EH (cell line): ENCODE data around the gene FBXL4.

ENCODE experiments used
- DNase-seq: peaks from one replicate; pipeline ENCODE4 v3.0.0-alpha.2; 2015; ENCODE audit warnings: low read depth

FBXL4 gene

DNA sequence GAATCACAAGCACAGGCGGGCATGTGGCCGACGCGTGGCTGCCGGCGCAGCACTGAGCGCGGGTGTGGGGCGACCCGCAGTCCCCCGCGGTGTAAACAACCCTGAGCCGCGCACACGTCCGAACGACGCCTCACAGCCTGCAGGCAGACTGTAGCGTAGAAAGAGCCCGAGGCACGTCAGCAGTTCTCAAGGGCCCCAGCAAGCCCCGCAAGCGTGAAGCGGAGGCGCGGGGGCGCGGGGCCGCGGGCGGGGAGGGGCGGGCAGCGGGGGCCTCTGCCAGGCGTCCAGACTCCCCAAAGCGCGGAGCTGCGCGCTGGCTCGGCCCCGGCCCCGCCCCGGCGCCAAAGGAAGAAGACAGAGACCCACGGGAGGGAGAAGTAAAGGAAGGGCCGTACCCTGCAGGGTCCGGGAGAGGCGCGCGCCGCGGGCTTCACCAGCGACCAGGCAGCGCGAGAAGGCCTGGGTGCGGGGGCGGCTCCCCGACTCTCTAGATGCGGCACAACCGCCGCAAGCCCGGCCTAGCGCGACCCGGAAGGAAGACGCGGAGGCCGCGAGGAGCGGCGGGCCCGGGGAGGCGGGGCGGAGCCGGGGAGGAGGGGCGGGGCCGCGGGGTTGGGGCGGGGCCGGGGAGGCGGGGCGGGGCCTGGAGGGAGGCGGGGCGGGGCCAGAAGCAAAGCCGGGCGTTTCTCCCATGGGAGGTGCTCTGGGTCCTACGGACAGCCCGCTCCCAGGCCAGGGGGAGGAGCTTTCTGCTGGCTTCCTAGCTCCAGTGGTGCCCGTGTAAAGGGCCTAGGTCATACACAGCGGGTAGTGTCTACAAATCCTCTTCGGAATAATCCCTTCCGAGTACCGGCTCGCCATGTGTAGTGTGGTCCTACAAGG, at the start of gene FBXL4:
Gene FBXL4 (minus strand): TSS at position 536 of the 882 bp plus-strand sequence. CDS start 20,958 bp downstream, outside the sequence.
- peak; percentile 86 for DNase-seq

DNA sequence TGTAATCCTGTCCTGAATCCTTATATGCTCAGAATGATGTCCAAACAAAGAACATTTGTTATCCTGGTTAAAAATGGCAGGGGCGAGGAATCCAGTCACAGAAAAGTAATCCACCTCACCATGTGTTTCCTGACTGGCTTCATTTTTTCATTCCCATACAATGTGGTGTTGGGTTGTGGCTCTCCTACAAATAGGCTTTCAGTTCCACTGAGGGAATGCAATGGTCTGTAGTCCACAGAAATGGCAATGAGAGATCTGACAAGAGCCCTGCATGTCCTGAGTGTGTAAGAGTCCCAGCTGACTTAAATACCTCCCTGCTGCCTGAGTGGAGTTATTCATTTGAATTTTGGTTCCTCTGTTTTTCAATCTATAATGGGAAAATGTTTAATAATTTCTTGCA, 47.4 kb upstream of the FBXL4 start:
- DNase-seq, result no peak

DNA sequence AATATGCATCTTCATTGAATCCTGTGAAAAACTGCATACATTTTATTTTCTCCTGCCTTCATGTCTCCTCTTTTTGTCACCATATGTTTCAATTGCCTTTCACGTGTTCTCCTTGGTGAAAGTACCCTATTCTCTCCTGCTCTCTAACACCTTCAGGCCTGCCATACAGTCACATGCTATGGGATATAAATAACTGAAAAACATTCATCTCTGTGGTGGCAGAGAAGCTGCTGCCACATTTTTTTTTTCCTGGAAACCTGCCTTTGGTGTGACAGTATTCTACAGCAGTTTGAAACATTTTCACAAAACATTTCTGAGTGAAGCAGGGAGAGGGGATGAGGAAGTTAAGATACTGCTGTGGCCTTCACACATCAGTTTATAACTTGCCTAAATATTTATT, 44.8 kb upstream of the FBXL4 start:
- DNase-seq, result no peak

DNA sequence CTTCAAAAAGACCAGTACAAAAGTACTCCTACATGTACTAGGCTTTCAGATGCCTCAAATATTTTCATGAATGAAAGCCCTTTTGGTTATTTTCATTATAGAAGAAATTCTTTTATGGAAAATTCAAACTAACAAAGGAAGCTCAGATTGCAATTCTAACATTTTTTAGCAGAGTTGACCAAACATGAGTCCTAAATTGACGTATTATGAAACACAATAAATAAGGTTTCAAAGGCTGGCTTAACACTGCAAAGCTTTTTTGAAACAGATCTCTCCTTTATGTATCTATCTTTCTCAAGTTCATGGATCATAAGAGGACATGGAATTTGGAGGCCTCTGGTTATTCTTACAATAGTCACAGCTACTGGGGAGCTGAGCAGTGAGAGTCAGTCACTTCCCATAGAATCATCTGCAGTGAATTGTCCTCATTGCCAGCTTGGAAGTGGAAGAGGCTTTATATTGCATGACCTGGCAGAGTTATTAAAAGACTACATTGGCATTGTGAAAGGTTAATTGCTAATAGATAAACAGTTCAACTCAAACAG, 38.4 kb upstream of the FBXL4 start:
- DNase-seq, result no peak

DNA sequence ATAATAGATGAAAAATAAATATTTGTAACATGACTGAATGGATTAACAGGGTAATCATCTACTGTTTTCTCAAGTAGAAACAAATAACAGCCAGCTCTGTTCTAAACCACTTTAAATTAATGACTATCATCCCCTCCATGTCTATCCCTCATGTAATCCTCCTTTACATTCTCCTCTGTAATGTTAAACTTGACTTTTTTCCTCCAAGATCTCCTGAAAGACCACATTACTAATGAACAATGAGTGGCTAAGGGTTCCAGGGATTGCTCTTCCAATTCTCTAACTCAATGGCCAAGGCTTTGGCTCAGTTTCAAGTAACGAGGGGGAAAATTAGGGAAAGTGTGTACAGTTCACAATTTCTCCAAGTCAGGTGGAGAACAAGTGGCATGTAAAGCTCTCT, 37.6 kb upstream of the FBXL4 start:
- no peak for DNase-seq

DNA sequence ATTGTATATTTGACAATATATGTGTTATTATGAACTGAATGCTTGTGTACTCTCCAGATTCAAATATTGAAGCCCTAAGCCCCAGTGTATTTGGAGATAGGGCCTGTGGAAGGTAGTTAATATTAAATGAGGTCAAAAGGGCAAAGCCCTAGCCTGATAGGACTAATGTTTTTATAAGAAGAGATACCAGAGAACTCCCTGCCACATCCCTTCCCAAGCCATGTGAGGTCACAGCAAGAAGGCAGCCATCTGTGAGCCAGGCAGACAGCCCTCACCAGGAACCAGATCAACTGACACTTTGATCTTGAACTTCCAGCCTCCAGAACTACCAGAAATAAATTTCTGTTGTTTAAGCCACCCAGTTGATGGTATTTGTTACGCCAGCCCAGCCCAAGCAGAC, 36.4 kb upstream of the FBXL4 start:
- no peak for DNase-seq

DNA sequence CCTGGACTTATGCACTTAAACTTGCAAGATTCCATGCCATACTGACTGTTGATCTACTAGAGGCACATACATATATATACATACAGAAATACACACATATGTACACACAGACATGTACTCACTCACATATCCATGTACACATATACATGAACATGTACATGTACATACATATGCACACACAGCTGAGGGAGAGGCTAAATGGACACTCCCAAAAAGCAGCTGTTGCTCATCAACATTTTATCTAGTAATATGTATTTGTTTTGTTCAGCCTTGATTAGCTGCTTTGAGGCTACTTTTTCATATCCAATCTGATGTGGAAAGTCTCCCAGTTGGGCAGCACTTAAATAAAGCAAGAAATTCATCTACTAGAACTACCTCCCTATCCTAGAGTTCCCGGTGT, 33.7 kb upstream of the FBXL4 start:
- DNase-seq, result no peak

DNA sequence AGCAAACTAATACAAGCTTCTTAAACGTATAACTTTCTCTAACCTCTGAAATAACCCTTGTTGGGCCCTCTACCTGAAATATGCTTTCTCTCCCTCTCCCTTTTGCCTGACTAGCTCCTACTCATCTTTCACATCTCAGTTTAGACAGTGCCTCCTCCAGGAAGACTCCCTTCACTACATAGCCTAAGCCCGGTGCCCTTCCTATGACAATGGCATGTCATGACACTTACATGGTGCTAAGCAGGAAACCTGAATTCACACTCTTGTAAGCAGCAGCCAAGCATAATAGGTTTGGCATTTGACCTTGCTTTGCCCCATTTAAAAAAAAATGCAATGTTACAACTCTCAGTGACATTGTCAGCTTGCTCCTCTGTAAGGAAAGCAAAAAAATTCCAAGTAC, 33.1 kb upstream of the FBXL4 start:
- no peak for DNase-seq

DNA sequence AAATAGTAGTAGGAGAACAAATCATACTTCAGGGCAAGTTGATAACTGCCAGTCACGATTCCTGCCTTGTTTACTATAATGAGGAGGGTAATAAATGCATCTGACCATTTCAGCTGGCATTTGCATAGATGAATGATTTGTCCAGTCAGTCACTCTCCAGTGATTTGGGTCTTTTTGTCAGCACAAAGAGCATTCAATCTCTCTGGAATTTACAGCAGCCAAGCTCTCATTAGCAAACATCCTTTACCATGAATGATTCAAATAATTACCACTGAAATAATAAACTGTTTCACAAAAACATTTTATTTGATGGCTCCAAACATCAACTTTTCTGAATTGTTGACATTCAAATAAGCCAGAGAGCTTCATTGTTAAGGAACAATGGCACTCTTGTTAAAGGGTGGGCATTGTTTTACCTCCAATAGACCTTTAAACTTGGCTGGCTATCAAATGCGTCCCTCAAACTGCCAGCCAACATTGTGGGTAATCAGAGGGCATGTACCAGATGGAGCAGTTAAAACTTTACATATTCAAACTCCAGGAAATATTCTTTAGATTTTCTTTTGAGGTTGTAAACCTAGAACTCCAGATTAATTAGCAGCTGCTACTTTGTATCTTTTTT, 30.0 kb upstream of the FBXL4 start:
- no peak for DNase-seq

DNA sequence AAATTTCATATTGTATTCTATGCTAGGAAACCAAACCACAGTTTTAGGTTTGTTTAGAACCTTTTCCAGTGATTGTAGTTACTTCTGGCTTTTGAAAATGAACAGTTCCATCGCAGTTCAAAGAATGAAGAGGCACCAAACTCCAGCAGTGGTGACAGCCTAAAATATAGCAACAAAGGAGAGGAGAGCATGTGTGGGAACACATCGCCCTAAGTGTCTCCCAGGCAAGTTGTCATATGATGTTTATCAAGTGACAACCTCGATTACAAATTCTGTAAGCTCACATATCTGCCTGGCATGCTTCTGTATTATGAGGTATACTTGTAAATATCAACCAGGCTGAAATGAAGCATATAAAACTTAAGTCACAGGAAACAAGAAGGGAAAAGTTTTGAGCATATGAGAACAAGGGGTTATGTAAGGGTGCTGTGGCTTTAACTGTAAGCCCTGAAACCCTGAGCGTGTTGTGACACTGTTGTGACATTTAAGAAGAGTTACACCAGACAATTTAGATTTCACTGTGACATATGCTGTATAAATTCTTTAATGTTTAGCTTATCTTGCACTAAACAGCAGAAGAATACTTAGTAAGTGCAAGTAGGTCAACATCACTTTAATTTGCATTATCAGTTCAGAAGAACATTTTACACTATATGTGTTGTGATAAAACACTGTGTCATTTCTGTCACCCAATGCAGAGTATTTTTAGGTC, 29.1 kb upstream of the FBXL4 start:
- no peak for DNase-seq

DNA sequence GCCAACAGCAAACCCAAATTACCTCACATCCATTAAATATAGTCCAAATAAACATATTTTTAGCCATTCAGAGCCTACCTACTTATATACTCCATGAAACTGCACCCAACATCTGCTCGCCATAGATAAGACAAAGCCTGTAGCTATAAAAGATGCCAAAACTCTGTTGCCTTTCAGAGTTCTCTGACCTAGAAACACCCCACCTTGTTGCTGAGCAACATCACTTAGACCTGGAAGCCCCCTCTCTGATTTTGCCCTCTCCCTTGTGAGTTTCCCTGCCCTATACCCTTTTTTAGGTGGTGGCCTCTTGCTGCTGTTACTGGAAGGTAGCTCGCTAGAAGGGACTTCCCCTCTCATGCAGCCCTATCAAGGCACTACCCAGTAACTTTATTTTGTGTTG, 27.7 kb upstream of the FBXL4 start:
- no peak for DNase-seq

DNA sequence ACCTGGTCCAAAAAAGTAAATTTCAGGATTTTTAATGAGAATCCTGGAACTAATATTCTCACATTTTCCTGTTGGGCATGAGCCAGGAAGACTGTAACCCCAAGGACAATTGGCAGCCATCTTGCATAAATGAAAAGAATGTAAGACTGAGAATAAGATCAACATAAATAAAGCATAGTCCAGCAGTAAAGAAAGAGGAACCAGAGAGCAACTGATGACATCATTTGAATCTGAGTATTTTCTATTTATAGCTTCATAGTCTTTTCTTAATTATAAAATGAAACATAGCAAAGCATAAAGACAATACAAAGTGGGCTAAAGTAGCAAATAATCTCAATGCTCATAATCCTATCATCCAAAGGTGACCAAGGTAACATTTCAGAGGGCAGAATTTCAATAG, 26.6 kb upstream of the FBXL4 start:
- DNase-seq, result no peak

DNA sequence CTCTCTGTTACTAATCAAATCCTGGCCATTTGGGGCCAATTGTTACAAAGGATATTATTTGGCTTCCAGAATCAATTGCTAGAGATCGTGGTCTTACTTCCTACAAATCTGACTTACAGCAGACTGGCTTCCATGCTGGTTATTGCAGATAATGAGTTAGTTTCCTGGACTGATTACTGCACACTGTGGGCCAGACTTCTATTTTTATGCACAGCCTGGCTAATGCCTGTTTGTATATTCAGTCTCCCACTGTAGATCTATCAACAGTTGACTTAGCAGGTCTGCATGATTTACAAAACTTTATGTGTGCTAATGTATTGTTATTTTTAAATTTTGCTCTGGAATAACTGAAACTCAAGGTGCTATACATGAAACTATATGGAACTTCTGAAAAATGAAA, 25.8 kb upstream of the FBXL4 start:
- no peak for DNase-seq

DNA sequence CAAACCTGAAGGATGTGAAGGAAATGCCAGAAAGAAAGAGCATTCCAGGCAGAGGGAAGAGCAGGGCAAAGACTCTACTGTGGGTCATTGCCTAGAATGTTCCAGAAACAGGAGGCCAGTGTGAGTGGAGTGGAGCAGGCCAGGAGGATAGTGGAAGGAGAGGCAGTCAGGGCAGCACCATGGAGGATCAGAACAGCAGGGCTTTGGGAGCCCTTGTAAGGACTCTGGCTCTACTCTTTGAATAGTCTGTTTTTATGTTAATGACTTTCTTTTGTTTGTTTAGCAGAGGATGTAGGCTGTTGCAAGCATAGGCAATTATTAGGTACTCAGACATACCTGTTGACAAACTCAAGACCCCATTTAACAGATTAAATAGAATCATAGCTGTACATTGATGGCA, 23.6 kb upstream of the FBXL4 start:
- no peak for DNase-seq

DNA sequence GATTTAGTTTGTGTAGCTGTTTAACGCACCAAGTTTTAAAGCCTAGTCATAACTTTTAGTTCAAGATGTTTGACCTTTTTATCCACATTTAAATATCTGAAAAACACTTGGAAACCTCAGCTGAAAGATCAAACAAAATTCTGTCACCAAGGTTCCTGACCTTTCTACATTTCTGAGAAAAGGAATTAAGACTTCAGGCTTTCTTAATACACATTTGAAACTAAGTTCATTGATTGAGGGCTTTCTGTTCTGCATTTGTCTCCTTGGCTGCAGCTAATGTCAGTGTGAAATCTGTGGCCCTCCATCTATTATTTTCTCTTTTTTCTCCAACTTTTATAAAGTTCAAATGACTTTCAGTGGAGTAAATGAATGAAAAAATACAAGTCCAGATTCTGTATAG, 22.7 kb upstream of the FBXL4 start:
- no peak for DNase-seq

DNA sequence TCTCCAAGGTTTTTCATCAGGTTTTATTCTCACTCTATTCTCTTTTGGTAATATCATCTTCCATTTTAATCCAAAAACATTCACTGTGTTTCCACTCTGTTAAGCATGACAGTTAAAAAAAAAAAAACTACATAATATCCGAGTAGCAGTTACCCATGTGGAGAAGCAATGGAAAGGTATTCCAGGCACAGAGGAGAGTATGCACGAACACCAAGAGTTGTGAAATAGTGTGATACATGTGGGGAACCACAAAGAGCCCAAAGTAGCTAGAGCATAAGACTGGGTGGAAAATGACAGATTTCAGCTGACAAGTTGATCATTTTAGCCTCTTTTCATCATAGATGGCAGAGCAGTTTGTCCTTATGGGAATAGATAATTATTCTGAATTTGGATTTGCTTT, 19.9 kb upstream of the FBXL4 start:
- no peak for DNase-seq

DNA sequence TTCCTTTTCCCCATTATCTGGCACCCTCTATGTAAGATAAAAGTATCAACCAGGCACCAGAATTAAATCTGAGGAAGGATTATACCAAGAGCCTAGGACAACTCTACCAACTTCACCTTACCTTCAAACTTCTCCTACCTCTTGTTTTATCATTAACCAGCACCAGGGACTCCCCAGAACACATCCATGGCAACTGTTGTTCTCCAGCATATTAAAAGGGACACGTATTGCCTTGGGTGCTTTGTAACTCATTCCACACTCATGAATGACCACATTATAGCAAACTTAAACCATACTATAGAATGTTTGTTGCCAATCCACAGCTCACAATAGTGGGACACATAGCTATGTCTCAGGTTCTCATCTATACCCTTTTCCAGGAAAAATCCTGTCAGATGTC, 11.9 kb upstream of the FBXL4 start:
- DNase-seq, result no peak

DNA sequence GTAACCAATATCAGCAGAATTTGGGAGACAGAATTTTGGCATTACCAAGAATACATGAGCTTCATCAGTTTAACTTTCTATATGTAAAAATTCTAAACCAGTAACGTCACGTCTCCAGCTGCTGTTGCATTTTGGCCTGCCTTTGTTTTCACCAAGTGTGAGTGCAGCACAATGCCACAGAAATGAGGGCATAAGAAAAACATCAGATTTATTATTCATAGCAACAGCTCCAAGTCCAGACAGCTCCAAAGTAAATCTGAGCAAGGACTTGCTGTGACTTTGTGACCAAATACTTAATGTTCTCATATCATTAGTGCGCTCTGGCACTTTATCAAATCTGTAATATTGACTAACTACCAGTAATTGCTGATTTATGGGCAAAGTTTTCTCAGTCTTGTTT, 11.0 kb upstream of the FBXL4 start:
- DNase-seq, result no peak

DNA sequence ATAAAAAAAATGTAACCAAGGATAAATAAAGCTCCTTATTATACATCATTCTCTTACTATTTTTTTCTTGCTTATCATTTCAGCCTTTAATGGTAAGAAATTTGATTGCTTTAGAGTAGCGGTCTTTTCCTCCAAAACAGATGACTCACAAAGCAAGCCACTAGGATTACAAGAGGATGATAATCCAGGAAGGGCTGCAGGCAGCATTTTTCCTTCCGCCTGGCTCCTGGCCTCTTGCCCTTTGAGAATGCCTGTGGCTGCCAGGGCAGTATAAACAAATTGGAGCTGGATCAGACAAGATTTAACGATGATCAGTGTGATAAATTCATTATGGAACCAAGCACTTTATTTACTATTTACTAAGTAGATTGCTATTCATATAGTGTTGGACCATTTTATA, 9.7 kb upstream of the FBXL4 start:
- DNase-seq, result peak; percentile 78

DNA sequence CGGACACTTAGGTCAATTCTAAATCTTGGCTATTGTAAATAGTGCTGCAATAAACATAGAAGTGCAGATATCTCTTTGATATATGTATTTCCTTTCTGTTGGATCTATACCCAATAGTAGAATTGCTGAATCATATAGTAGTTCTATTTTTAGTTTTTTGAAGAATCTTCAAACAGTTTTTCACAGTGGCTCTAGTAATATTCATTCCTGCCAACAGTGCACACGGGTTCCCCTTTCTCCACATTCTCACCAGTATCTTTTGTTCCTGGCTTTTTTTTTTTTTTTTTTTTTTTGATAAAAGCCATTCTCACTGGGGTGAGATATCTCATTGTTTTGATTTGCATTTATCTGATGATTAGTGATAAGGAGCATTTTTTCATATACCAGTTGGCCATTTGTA, 1.8 kb upstream of the FBXL4 start:
- no peak for DNase-seq

DNA sequence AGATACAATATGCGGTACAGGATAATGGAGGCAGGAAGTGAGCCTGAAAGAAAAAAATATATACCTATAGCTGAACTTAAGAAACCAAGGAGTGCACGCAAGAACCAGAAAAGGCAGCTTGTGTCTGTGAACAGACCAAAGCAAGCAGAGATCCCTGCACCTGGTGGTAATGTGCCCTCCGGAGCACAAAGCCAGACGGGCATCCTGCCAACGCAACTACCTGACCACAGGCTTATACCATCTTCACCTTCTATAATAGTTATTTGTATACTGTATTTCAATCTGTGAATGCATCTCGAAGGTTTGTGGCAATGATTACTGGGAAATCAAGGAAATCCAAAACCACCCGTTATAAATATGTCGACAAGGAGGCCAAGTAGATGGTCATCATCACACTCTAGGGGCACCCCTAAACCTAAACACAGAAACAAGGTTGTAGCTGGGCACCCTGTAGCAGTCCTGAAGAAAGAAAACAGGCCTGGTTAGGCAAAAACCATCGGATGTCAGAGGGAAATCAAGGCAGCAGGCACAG, 801 bp downstream of the FBXL4 start:
- peak; percentile 30 for DNase-seq

DNA sequence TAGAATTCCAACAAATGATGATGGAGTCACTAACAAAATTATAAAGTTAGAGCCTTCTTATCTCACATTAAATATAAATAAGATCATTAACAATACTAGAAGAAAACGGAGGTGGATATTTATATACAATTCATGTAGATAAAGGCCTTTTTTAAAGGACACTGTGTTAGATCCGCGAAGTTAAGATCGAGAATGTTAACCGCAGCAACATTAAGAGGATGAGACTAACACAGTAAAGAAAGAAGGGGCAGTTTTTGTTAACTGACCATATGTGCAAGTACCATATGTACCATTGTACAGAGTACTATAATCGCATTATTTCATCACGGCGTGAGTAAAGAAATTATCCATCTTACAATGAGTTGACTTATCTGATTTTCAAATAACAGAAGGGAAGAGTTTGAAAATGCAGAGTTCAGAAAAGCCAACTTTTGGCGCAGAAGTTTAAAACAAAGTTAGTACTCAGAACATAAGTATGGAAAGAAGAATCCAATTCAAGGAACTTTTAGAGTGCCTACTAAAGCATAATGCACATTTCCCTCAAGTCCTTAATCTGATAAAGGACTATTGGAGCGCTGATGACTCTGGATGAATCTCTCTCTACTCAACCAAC, 1.4 kb downstream of the FBXL4 start:
- DNase-seq, result no peak
